Renal cortical epithelial cell (primary cell): ENCODE measurements around the gene SLC4A1. TPM values are rescaled to one million over a fixed set of nuclear protein-coding genes. Genes with fewer than 3 reads are reported as not detected.

Experiments used
- DNase-seq: peaks from one replicate; pipeline ENCODE4 v3.0.0-alpha.2; 2011; ENCODE audit warnings: low read depth
- total RNA-seq: library from RNA; depleted of rRNA; stranded (reverse); fragments of >200 nt; gene quantifications from 2 replicates; pipeline ENCODE4 v1.2.3, GENCODE V29; 2014

Gene SLC4A1
- total RNA-seq: not detected in 2 replicates

- DNase-seq: no peak
These were observed at the start of gene SLC4A1 for GRCh38 chr17:44267818-44268490. TSS of gene SLC4A1 (minus strand) at chr17:44268135. CDS start at chr17:44262866, 5,269 bp downstream.

- no peak for DNase-seq
These were observed 49.6 kb upstream of the SLC4A1 start for GRCh38 chr17:44317545-44317944.

GRCh38 chr17:44315760-44316731 is 48.1 kb upstream of the SLC4A1 start:
- DNase-seq: no peak

GRCh38 chr17:44314869-44315661 is 47.1 kb upstream of the SLC4A1 start:
- DNase-seq: no peak

GRCh38 chr17:44314524-44314868 is 46.6 kb upstream of the SLC4A1 start:
- DNase-seq: no peak

GRCh38 chr17:44314031-44314430 is 46.1 kb upstream of the SLC4A1 start:
- DNase-seq: no peak

- DNase-seq: no peak
These were observed 44.6 kb upstream of the SLC4A1 start for GRCh38 chr17:44312396-44313104.

- DNase-seq: no peak
These were observed 43.7 kb upstream of the SLC4A1 start for GRCh38 chr17:44311562-44312181.

GRCh38 chr17:44310609-44311376 is 42.9 kb upstream of the SLC4A1 start:
- no peak for DNase-seq

GRCh38 chr17:44310188-44310587 is 42.3 kb upstream of the SLC4A1 start:
- DNase-seq: no peak

- DNase-seq: no peak
These were observed 41.5 kb upstream of the SLC4A1 start for GRCh38 chr17:44309472-44309871.

- no peak for DNase-seq
These were observed 40.9 kb upstream of the SLC4A1 start for GRCh38 chr17:44308865-44309264.

- DNase-seq: peak; percentile 30
These were observed 40.4 kb upstream of the SLC4A1 start, which contains the start of gene RUNDC3A for GRCh38 chr17:44308320-44308818. TSS of gene RUNDC3A (plus strand) at chr17:44308601. CDS start at chr17:44308833, 232 bp downstream.

GRCh38 chr17:44307387-44308186 is 39.7 kb upstream of the SLC4A1 start:
- peak; percentile 36 for DNase-seq

GRCh38 chr17:44304651-44305050 is 36.7 kb upstream of the SLC4A1 start:
- no peak for DNase-seq

- no peak for DNase-seq
These were observed 30.0 kb upstream of the SLC4A1 start for GRCh38 chr17:44297975-44298374.

GRCh38 chr17:44293509-44294226 is 25.7 kb upstream of the SLC4A1 start:
- no peak for DNase-seq

GRCh38 chr17:44287651-44288050 is 19.7 kb upstream of the SLC4A1 start:
- no peak for DNase-seq
